ENCODE results near the gene ITPR1.

DNA sequence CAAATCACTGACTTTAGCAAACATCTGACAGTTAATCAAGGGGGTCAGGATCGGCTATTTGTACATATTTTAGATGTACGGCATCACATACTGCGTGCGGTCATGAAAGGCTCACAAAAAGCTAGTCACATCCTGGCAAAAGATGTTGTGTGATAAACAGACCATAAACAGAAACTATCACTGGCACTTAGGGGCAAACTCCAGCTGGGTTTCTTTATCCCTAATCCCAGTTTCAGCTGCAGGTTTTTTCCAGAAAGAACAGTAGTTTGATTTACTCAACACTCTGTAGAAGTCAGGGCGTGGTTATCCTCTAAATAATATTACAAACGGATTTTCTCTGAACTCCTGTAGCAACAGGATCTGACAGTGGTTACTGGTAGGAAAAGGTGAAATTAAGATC, 373.7 kb downstream of the ITPR1 start:
- TF ChIP-seq, protein P1, sequence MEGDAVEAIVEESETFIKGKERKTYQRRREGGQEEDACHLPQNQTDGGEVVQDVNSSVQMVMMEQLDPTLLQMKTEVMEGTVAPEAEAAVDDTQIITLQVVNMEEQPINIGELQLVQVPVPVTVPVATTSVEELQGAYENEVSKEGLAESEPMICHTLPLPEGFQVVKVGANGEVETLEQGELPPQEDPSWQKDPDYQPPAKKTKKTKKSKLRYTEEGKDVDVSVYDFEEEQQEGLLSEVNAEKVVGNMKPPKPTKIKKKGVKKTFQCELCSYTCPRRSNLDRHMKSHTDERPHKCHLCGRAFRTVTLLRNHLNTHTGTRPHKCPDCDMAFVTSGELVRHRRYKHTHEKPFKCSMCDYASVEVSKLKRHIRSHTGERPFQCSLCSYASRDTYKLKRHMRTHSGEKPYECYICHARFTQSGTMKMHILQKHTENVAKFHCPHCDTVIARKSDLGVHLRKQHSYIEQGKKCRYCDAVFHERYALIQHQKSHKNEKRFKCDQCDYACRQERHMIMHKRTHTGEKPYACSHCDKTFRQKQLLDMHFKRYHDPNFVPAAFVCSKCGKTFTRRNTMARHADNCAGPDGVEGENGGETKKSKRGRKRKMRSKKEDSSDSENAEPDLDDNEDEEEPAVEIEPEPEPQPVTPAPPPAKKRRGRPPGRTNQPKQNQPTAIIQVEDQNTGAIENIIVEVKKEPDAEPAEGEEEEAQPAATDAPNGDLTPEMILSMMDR (conservative IDR thresholded peaks at IDR 0.05; ENCODE audit: low read length): no peak
- TF ChIP-seq EZH2phosphoT487 (IDR thresholded peaks at IDR 0.05; ENCODE audit: borderline replicate concordance): no peak

Measured in Loucy (cell line).